Epithelial cell of proximal tubule (primary cell): ENCODE measurements around the gene PARN. TPM values are rescaled to one million over a fixed set of nuclear protein-coding genes. Genes with fewer than 3 reads are reported as not detected.
A peak's percentile ranks its signal among the peaks of the same experiment; 100 is the strongest.

Source experiments
- DNase-seq: peaks from one replicate; pipeline ENCODE4 v3.0.0-alpha.2; 2011; ENCODE audit warnings: low read depth
- H3K4me3 ChIP-seq: 2 replicates; pipeline ENCODE4 v1.5.1; 2011; ENCODE audit warnings: low read depth, mild to moderate bottlenecking, low read length
- CTCF ChIP-seq: conservative IDR thresholded peaks from 2 replicates; pipeline ENCODE4 v1.5.1; 2012; ENCODE audit warnings: low read depth, mild to moderate bottlenecking, low read length
- total RNA-seq: library from RNA; depleted of rRNA; stranded (reverse); fragments of >200 nt; gene quantifications from 2 replicates; pipeline ENCODE4 v1.2.3, GENCODE V29; 2015

The PARN gene
- total RNA-seq, 1 donor from 2014 or later = 28.5 TPM

DNA sequence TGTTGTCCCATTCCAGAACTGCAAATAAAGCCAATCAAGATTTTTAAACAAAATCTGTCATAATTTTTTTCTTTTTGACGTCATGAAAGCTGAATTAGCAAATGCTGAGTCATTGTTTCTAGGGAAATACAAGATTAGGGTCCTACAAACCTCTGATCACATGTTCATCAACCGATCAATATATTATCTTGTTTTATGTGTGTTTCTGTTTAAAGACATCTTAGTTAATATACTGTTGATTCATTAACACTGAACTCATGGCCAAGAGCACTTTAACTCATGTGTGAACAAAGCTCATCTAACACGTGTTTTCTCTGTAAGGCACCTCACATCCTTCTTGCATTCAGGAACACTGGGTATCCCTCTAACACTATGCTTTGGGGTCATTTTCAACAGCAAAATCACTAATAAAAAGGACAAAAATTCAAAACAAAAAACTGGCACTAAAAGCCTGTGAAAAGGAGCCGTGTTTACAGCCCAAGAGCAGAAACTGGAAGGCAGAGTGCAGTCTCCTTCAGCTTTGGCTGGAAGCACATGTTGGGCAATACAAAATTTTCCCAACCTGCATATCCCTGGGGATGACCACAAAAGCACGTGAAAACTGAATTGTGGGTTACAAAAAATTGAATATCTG, 102.5 kb downstream of the PARN start:
- DNase-seq = peak; percentile 51
- no peak for TF ChIP-seq CTCF
- no peak overlapping the region for H3K4me3 ChIP-seq

DNA sequence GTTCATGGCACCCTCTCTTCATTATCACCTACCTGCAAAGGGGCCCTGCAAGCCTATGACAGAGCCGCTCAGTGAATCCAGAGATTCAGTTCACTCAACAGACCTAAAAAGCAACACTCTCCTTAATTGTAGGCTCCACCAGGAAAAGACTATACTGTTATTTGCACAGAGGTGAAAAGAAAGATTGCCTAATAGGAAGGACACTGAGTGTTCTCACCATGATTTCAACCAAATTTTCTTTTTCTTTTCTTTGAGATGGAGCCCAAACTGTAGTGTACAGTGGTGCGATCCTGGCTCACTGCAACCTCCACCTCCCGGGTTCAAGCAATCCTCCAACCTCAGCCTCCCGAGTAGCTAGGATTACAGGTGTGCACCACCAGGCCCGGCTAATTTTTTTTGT, 104.5 kb downstream of the PARN start:
- no peak overlapping the region for H3K4me3 ChIP-seq
- TF ChIP-seq CTCF = no peak
- DNase-seq = no peak

DNA sequence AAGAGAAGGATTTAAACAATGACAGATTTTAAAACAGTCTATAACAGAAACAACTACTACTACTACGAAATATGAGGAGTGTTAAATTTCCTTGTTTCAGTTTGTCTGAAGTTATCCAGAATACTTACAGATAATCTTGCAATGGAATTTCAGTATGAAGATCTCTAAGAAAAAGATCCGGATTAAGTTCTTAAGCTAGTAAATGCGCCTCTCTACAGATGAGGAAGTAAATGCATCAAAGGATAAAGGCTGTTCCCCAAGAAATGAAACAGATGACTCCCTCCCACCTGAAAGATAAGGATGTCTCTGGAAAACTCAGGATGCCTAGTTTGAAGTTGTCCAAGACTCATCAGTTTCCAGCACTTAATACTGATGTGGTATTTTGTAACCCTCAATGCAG, 105.1 kb downstream of the PARN start:
- TF ChIP-seq CTCF = no peak
- DNase-seq = no peak
- H3K4me3 ChIP-seq = no peak overlapping the region

GRCh38 chr16:14523632-14524031, 106.4 kb downstream of the PARN start:
- H3K4me3 ChIP-seq = no peak overlapping the region
- DNase-seq = no peak
- TF ChIP-seq CTCF = no peak

- no peak overlapping the region for H3K4me3 ChIP-seq
- no peak for DNase-seq
- TF ChIP-seq CTCF = no peak
Observed at GRCh38 chr16:14522671-14523070, 107.4 kb downstream of the PARN start.

DNA sequence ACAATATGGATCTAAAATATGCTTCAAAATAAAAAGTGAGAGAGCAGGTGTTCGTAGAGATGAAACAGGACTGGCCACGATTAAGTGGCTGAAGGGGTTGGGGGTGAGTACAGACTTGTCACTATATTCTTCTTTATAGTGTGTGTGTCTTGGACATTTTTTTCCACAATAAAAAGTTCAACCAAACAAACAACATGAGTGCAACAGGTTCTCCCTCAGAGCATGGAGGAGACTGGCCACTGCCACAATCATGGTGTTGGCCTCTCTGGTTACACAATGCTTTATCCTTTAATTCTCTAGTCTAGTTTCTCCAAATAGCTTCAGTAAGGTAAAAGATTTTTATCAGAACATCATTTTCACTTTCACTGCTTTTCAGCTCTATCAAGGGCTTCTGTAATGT, 109.3 kb downstream of the PARN start:
- DNase-seq = no peak
- TF ChIP-seq CTCF = no peak
- no peak overlapping the region for H3K4me3 ChIP-seq

GRCh38 chr16:14514967-14515366, 115.1 kb downstream of the PARN start:
- TF ChIP-seq CTCF = no peak
- DNase-seq = no peak
- no peak overlapping the region for H3K4me3 ChIP-seq
